GM21529 (cell line): Measurements from ENCODE around the gene CHRM4.

Experiments
- ATAC-seq: cut with Tn5 transposase; IDR thresholded peaks from one replicate; pipeline ENCODE4 v1.9.1; 2021; ENCODE audit not compliant: unreplicated experiment

Gene CHRM4

GRCh38 chr11:46391578-46392420 lies at the start of gene CHRM4:
Gene CHRM4, minus strand, starts transcription at chr11:46391776. Its CDS starts 5,219 bp downstream, at chr11:46386557.
- no peak for ATAC-seq

GRCh38 chr11:46438211-46438610 lies 46.6 kb upstream of the CHRM4 start:
- ATAC-seq: no peak

- ATAC-seq: no peak
Observed at GRCh38 chr11:46437122-46437689, 45.6 kb upstream of the CHRM4 start.

GRCh38 chr11:46436113-46436512 lies 44.5 kb upstream of the CHRM4 start:
- ATAC-seq: no peak

DNA sequence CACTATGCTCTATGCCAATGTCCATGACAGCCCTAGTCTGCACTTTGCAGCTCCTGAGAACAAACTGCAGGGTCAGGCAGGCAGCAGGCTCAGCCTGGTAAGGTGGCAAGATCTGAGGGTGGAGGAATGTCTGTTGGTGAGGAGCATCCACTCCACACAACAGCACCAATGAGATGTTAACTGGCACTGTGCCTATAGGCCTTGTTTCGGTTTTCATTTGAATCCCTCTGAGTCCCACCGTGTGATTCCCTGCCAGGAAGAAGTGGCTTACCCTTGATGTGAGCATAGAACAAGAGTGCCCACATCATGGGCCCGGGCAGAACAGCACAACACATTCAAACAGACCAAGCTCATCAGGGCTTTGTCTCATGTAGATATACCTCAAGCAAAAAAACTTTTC lies 44.1 kb upstream of the CHRM4 start:
- no peak for ATAC-seq

- ATAC-seq: no peak
Observed at GRCh38 chr11:46431211-46431610, 39.6 kb upstream of the CHRM4 start.

- ATAC-seq: no peak
Observed at GRCh38 chr11:46429717-46430116, 38.1 kb upstream of the CHRM4 start.

- no peak for ATAC-seq
Observed at GRCh38 chr11:46427364-46427763, 35.8 kb upstream of the CHRM4 start.

DNA sequence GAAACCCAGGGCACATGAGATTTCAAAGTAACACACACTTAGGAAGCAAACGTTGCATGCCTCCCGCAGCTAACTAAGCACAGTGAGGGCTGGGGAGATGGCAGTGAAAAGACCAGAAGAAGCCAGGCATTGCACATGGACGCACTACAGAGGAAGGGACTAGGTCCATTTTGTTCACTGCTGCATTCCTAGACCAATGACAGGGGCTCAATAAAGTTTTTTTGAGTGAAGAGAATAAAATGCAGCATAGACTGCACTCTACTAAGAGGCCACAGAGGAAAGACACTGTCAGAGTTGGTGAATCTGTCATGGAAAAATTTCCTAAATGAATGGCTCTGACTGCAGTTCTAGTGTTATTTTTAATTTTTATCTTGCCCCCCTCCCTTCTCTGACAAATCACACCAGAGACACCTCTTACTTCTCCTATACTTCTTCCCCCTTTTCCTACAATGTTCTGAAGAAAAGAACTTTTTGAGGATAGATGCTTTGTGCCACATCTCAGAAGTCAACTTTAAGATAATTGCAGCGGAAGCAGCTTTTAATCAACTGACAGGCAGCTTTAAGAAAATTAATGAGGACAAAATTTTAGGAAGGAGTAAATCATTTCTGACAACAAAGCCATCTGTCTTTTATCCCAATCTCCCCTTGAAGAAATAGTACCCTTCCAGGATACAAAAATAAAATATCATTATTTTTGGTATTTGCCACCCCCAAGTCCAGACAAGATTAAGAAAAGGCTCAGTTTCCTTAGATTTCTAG lies 34.8 kb upstream of the CHRM4 start:
- no peak for ATAC-seq

GRCh38 chr11:46422588-46422987 lies 31.0 kb upstream of the CHRM4 start:
- ATAC-seq: no peak

DNA sequence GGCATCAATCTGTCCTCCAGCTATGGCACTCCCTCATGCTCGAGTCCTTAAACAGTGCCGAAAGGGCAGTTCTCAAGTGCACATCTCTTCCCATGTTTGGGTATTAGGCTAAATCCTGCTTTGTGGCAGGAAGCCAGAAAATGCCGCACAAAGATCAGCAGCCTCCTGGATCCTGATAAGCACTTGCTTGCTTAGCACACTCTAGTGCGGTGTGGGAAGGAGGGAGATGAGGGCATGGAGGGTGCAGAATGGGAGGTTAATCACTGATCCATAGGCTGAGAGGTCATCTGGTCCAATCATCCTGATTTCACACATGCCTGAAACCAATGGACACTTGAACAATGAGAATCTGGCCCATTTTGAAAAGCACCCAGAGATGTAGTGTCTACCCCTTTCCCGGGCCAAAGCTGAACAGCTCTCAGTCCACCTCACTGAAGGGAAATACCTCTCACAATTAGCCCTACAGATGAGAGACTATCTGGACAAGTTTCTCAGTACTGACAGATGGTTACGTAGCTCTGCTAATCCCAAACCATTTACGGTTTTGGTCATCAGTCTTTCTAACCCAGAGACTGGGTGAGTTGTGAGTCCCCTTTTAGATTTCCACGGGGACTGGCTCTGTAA lies 29.8 kb upstream of the CHRM4 start:
- ATAC-seq: no peak

DNA sequence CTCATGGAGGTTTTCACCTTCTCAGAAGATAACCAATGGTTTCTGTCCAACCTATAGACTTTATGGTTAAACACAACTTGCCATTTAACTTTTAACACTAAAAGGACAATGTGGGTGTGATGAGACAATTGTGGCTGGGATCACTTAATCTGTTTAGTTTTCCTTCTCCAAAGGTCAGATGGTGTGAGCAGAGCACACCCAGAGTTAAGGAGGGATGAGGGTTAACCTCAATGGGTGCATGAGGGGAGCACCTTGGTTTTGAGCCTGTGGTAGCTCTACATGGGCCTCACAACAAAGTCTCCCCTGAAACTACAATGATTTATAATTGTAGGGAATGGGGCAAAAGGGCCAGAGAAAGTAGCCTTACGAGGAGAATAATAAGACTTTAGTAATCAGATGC lies 28.9 kb upstream of the CHRM4 start:
- no peak for ATAC-seq

DNA sequence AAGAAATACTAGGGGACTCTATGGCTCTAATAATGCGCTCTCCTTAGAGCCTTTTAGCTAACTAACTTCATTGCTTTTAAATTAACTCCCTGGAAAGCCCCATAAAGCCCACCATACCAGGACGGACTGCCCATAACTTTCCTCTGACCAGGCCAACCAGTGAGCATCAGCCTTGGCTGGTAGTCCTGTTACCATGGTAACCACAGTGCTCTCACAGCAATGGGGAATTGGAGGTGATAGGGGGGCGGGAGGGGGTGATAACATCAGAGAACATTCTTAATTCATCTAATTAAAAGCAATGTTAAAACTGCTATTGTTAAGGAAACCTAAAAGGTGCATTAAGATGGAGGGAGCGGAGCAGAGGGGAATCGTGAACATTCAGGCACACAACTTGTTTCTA lies 27.2 kb upstream of the CHRM4 start:
- ATAC-seq: no peak

DNA sequence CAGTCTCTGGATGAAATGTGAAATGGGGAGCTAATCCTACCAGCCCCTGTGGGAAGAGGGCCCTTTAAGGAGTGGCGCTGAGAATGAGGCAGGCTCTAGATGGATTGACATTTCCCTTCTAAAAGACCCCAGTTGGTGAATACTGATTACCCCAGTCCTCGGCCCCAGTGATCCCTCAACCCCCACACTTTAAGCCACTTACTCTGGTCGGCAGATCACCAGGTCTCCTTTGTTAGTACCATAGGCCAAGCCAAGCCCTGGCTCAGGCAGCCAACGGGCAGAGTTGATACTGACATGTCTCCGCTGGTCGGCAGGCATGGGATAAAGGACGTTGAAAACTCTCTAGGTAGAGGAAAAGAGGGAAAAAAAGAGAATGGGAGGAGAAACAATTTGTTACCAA lies 26.1 kb upstream of the CHRM4 start:
- no peak for ATAC-seq

DNA sequence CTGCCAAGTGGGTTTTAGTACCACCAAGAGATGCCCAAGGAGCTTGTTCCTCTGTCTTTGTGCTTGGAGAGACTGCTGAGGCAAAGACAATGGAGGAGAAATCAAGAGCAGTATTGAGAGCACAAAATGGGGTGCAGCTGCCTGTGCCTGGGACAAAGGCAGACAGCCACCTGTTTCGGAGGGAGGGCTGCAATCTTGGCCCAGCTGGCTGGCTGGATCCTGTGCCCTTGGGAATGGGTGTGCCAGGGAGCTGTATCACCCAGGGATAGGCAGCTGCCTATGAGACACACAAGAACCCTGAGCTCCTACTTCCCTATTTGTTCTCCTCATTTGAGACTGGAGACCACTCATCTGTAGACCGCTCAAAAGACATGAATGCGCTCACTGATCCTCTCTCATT lies 23.3 kb upstream of the CHRM4 start:
- ATAC-seq: no peak

GRCh38 chr11:46414466-46414796 lies 22.9 kb upstream of the CHRM4 start:
- ATAC-seq: no peak

GRCh38 chr11:46413760-46414465 lies 22.3 kb upstream of the CHRM4 start:
- ATAC-seq: no peak

DNA sequence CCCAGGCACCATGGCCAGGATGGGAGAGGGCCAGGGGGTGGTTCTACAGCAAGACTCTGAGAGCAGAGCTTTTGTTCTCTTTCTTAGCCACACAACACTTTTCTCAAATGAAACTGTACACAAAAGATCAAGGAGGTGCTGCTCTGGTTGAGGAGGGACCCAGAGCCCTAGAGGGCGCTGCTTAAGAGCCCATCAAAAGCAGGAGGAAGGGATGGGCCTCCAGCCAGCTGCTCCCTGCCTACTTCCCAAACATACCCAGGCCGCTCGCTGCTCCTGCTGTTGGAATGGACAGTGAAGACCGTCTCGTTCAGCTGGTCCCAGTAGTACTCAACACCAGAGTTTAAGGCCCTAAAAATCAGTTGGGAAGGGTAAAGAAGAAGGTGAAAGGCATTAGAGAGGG lies 18.4 kb upstream of the CHRM4 start:
- ATAC-seq: no peak

- no peak for ATAC-seq
Observed at GRCh38 chr11:46408407-46408986, 16.9 kb upstream of the CHRM4 start.

- no peak for ATAC-seq
Observed at GRCh38 chr11:46407635-46408034, 16.1 kb upstream of the CHRM4 start.
